CD4-positive, alpha-beta T cell (primary cell): ENCODE measurements around the gene STN1. TPM values are rescaled to one million over a fixed set of nuclear protein-coding genes. Genes with fewer than 3 reads are reported as not detected.

ENCODE experiments used
- ATAC-seq: fragments of 200-7000 bp; cut with Tn5 transposase; one replicate; pipeline ENCODE4 v1.10.0; 2022; ENCODE audit warnings: mild to moderate bottlenecking; ENCODE audit not compliant: poor library complexity
- CTCF ChIA-PET: fragments of 350-600 bp; sonication (Branson Sonifier 250); formaldehyde crosslinking; loops from one replicate; lab custom pipeline; 2021; ENCODE audit warnings: antibody characterized with exemption, inconsistent platforms; lab: Charles Lee
- POLR2A ChIA-PET: fragments of 350-600 bp; sonication (Branson Sonifier 250); formaldehyde crosslinking; loops from one replicate; lab custom pipeline; 2021; ENCODE audit warnings: antibody characterized with exemption, inconsistent platforms; lab: Charles Lee
- DNase-seq, 14 experiments: peaks; one replicate each; pipeline ENCODE4 v3.0.0-alpha.2; 2013 to 2020; ENCODE audit warnings: mixed read lengths in 2 of 14
- H3K27ac ChIP-seq, 2 donors: one replicate each; pipeline versions ENCODE4 v1.5.1 to v1.7.0; 2013; ENCODE audit warnings: low read length in 2 of 2, low read depth in 1 of 2, mild to moderate bottlenecking in 1 of 2
- H3K27me3 ChIP-seq, 2 experiments: 1 replicate in 1 of 2; 2 replicates in 1 of 2; pipeline versions ENCODE4 v1.6.1 to v1.7.0; 2013; ENCODE audit warnings: low read length in 2 of 2, control low read depth in 1 of 2, mild to moderate bottlenecking in 1 of 2, moderate library complexity in 1 of 2; ENCODE audit not compliant: insufficient read depth in 2 of 2, control insufficient read depth in 1 of 2
- H3K36me3 ChIP-seq: one replicate; pipeline ENCODE4 v1.6.1; 2013; ENCODE audit warnings: low read length, control low read depth; ENCODE audit not compliant: insufficient read depth
- H3K4me1 ChIP-seq: one replicate; pipeline ENCODE4 v1.6.1; 2013; ENCODE audit warnings: low read length, control low read depth; ENCODE audit not compliant: insufficient read depth
- H3K4me3 ChIP-seq: one replicate; pipeline ENCODE4 v1.5.1; 2013; ENCODE audit warnings: mild to moderate bottlenecking, low read length, moderate library complexity
- H3K9me3 ChIP-seq, 2 experiments: 1 replicate in 1 of 2; 2 replicates in 1 of 2; pipeline versions ENCODE4 v1.6.1 to v1.7.0; 2013; ENCODE audit warnings: low read length in 2 of 2, mild to moderate bottlenecking in 2 of 2, control low read depth in 1 of 2, moderate library complexity in 1 of 2; ENCODE audit not compliant: control insufficient read depth in 1 of 2, insufficient read depth in 1 of 2
- H3K27ac Mint-ChIP-seq: one replicate; pipeline ENCODE4 v1.8.0; 2020; ENCODE audit warnings: mixed read lengths
- H3K27me3 Mint-ChIP-seq: one replicate; pipeline ENCODE4 v1.8.0; 2021; ENCODE audit warnings: mixed read lengths
- H3K36me3 Mint-ChIP-seq: one replicate; pipeline ENCODE4 v1.8.0; 2021; ENCODE audit warnings: low read depth, mixed read lengths
- H3K4me1 Mint-ChIP-seq: one replicate; pipeline ENCODE4 v1.8.0; 2021; ENCODE audit warnings: low read depth, mixed read lengths
- H3K4me3 Mint-ChIP-seq: one replicate; pipeline ENCODE4 v1.8.0; 2020; ENCODE audit warnings: mild to moderate bottlenecking, mixed read lengths
- H3K9me3 Mint-ChIP-seq: one replicate; pipeline ENCODE4 v1.8.0; 2020; ENCODE audit warnings: mixed read lengths
- CTCF ChIP-seq: fragments of 200-600 bp; IDR thresholded peaks from one replicate; pipeline ENCODE4 v1.8.0; 2022; ENCODE audit warnings: antibody characterized with exemption, mild to moderate bottlenecking
- intact Hi-C, 2 experiments: fragments of 100-400 bp; cut with DNase I in 1 of 2; cut with micrococcal nuclease in 1 of 2; formaldehyde crosslinking; loops; one replicate each; pipeline versions ENCODE4 v1.15.1 to v1.9.0; 2023 to 2025; cut with DNase I, micrococcal nuclease
- total RNA-seq, 174 experiments: library from RNA in 2 of 174; stranded (reverse) in 2 of 174; gene quantifications; one replicate each; pipeline ENCODE4 v1.2.3 and lab custom pipeline; 2021 to 2026

STN1 gene
- total RNA-seq, 2 experiments from 2014 or later = 13.0 to 13.4 TPM

GRCh38 chr10:103859161-103860086, 58.6 kb downstream of the STN1 start:
- H3K9me3 ChIP-seq = peaks cover 0 to under 1% of the 10 kb centered on the region in 2 experiments
- peaks cover 9% of the 10 kb centered on the region for H3K36me3 Mint-ChIP-seq
- ChIA-PET CTCF (interaction anchor here (1.6 kb wide), 1 partner anchor 147 kb away, joined by 6 read pairs; no protein-coding TSS in a partner anchor), POLR2A (no interaction called here)
- H3K4me1 ChIP-seq = peaks cover 17% of the 10 kb centered on the region
- no peaks in the 10 kb centered on the region for H3K36me3 ChIP-seq
- no peak overlapping the region for H3K27ac Mint-ChIP-seq
- H3K4me1 Mint-ChIP-seq = peaks cover 10% of the 10 kb centered on the region
- ATAC-seq (peak; percentile 69), DNase-seq (peak; percentile 24 to 74 (median 42))
- H3K4me3 Mint-ChIP-seq = no peak overlapping the region
- H3K9me3 Mint-ChIP-seq = no peaks in the 10 kb centered on the region
- H3K4me3 ChIP-seq = no peak overlapping the region
- peak; percentile 75 for TF ChIP-seq CTCF
- peaks cover 13 to 16% of the 10 kb centered on the region in 2 experiments for H3K27me3 ChIP-seq
- no peak overlapping the region for H3K27ac ChIP-seq
- intact Hi-C loops = loop anchor here (1.0 kb wide), 1 partner anchor 146 kb away; no protein-coding TSS in a partner anchor
- H3K27me3 Mint-ChIP-seq = peaks cover 31% of the 10 kb centered on the region

GRCh38 chr10:103858360-103858759, 59.6 kb downstream of the STN1 start:
- ATAC-seq = no peak
- H3K36me3 Mint-ChIP-seq = peaks cover under 1% of the 10 kb centered on the region
- POLR2A ChIA-PET = no interaction called here

GRCh38 chr10:103856797-103857170, 61.2 kb downstream of the STN1 start:
- Mint-ChIP-seq H3K4me1 (peaks cover 18% of the 10 kb centered on the region), H3K9me3 (no peaks in the 10 kb centered on the region), H3K27me3 (peaks cover 48% of the 10 kb centered on the region), H3K27ac (no peak overlapping the region), H3K36me3 (no peaks in the 10 kb centered on the region), H3K4me3 (peak overlapping the region; percentile 78)
- no peak for TF ChIP-seq CTCF
- peaks cover 16 to 21% of the 10 kb centered on the region in 2 experiments for H3K27me3 ChIP-seq
- H3K4me3 ChIP-seq = no peak overlapping the region
- H3K36me3 ChIP-seq = no peaks in the 10 kb centered on the region
- ChIA-PET CTCF (interaction anchor here (1.6 kb wide), 1 partner anchor 144 kb away, joined by 6 read pairs; no protein-coding TSS in a partner anchor), POLR2A (interaction anchor here (1.0 kb wide), 1 partner anchor 144 kb away, joined by 3 read pairs; no protein-coding TSS in a partner anchor)
- peaks cover 20% of the 10 kb centered on the region for H3K4me1 ChIP-seq
- H3K9me3 ChIP-seq = no peaks in the 10 kb centered on the region
- DNase-seq (no peak), ATAC-seq (no peak)
- intact Hi-C loops = no loop called here
- no peak overlapping the region for H3K27ac ChIP-seq

More at GRCh38 chr10:103858360-103858759, 59.6 kb downstream of the STN1 start:
- TF ChIP-seq CTCF = no peak
- no peaks in the 10 kb centered on the region for H3K9me3 Mint-ChIP-seq
- no peak overlapping the region for H3K27ac ChIP-seq
- H3K4me3 Mint-ChIP-seq = no peak overlapping the region
- H3K27me3 Mint-ChIP-seq = peaks cover 42% of the 10 kb centered on the region
- H3K27ac Mint-ChIP-seq = no peak overlapping the region
- H3K4me1 Mint-ChIP-seq = peaks cover 18% of the 10 kb centered on the region
- H3K4me1 ChIP-seq = peaks cover 20% of the 10 kb centered on the region
- H3K9me3 ChIP-seq = no peaks in the 10 kb centered on the region
- H3K4me3 ChIP-seq = no peak overlapping the region
- H3K36me3 ChIP-seq = no peaks in the 10 kb centered on the region
- DNase-seq = no peak
- H3K27me3 ChIP-seq = peaks cover 16 to 21% of the 10 kb centered on the region in 2 experiments
- CTCF ChIA-PET = interaction anchor here (1.6 kb wide), 1 partner anchor 146 kb away, joined by 6 read pairs; no protein-coding TSS in a partner anchor
- intact Hi-C loops = no loop called here
